ENCODE results near the gene SLC27A2.

The SLC27A2 gene

DNA sequence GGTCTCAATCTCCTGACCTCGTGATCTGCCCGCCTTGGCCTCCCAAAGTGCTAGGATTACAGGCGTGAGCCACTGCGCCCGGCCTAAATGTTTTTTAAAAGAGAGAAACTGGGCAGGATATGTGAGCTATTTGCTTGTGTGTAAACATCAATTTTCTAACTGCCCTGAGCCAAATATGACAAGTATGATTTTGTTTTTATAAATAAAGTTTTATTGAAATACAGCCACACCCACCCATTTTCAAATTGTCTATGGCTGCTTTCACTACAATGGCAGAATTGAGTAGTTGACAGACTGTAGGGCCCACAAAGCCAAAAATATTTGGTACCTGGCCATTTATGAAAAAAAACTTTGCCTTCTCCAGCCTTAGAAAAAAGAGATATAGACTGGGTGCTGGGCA is 99.4 kb downstream of the SLC27A2 start:
- DNase-seq, result no peak

Measured in left hindlimb (tissue), 1 donor.